ENCODE measurements around the gene ZNF132.
"Not testable (repeated sequence)": the region's sequence is repeated elsewhere in the genome, so short reads cannot be mapped to it uniquely, and the experiment has no call there.

Gene ZNF132

GRCh38 chr19:58468216-58468839, 28.4 kb upstream of the ZNF132 start:
- no peak for DNase-seq (ENCODE audit: low read depth, low spot score)

GRCh38 chr19:58466760-58467589, 27.0 kb upstream of the ZNF132 start, which contains the start of gene ZNF324:
Gene ZNF324, plus strand, starts transcription at chr19:58467080. Its CDS starts 2,106 bp downstream, at chr19:58469186.
- DNase-seq (ENCODE audit: low read depth, low spot score) = peak; percentile 97

- DNase-seq (ENCODE audit: low read depth, low spot score) = no peak
These were observed 26.3 kb upstream of the ZNF132 start for GRCh38 chr19:58466089-58466759.

- DNase-seq (ENCODE audit: low read depth, low spot score) = no peak
These were observed 20.1 kb upstream of the ZNF132 start for GRCh38 chr19:58460039-58460438.

- DNase-seq (ENCODE audit: low read depth, low spot score) = no peak
These were observed 16.2 kb upstream of the ZNF132 start for GRCh38 chr19:58456111-58456510.

- no peak for DNase-seq (ENCODE audit: low read depth, low spot score)
These were observed 15.4 kb upstream of the ZNF132 start for GRCh38 chr19:58455306-58455705.

GRCh38 chr19:58453743-58454142, 13.8 kb upstream of the ZNF132 start:
- no peak for DNase-seq (ENCODE audit: low read depth, low spot score)

- peak; percentile 96 for DNase-seq (ENCODE audit: low read depth, low spot score)
These were observed 11.6 kb upstream of the ZNF132 start, which contains the start of gene ZNF324B for GRCh38 chr19:58451358-58452101. Gene ZNF324B, plus strand, starts transcription at chr19:58451622. Its CDS starts 2,080 bp downstream, at chr19:58453702.

GRCh38 chr19:58450856-58451357, 11.0 kb upstream of the ZNF132 start:
- DNase-seq (ENCODE audit: low read depth, low spot score) = no peak

GRCh38 chr19:58449980-58450379, 10.0 kb upstream of the ZNF132 start:
- not testable (repeated sequence) for DNase-seq (ENCODE audit: low read depth, low spot score)

- not testable (repeated sequence) for DNase-seq (ENCODE audit: low read depth, low spot score)
These were observed 8.9 kb upstream of the ZNF132 start for GRCh38 chr19:58448860-58449259.

GRCh38 chr19:58442986-58443385, 3.0 kb upstream of the ZNF132 start:
- not testable (repeated sequence) for DNase-seq (ENCODE audit: low read depth, low spot score)

GRCh38 chr19:58440556-58440955, 603 bp upstream of the ZNF132 start:
- DNase-seq (ENCODE audit: low read depth, low spot score) = no peak

- no peak for DNase-seq (ENCODE audit: low read depth, low spot score)
These were observed 5.7 kb downstream of the ZNF132 start for GRCh38 chr19:58434217-58434616.

- no peak for DNase-seq (ENCODE audit: low read depth, low spot score)
These were observed 10.2 kb downstream of the ZNF132 start for GRCh38 chr19:58429745-58430144.

GRCh38 chr19:58428617-58429016, 11.3 kb downstream of the ZNF132 start:
- no peak for DNase-seq (ENCODE audit: low read depth, low spot score)

- no peak for DNase-seq (ENCODE audit: low read depth, low spot score)
These were observed 22.9 kb downstream of the ZNF132 start for GRCh38 chr19:58417071-58417470.

- DNase-seq (ENCODE audit: low read depth, low spot score) = no peak
These were observed 23.3 kb downstream of the ZNF132 start for GRCh38 chr19:58416604-58417003.

GRCh38 chr19:58409010-58409790, 30.8 kb downstream of the ZNF132 start:
- DNase-seq (ENCODE audit: low read depth, low spot score) = no peak

GRCh38 chr19:58408152-58409009, 31.6 kb downstream of the ZNF132 start, which contains the start of gene ZNF584:
Gene ZNF584, plus strand, starts transcription at chr19:58408649. Its CDS starts 499 bp downstream, at chr19:58409148.
- peak; percentile 89 for DNase-seq (ENCODE audit: low read depth, low spot score)

Data from activated CD4-positive, CD25-positive, alpha-beta regulatory T cell treated with anti-CD3 and anti-CD28 coated beads, Interleukin-2, amount 50 U/mL, for 16 hours (primary cell).